GM12801 (cell line): Measurements from ENCODE around the gene SNX5.

Experiments used
- CTCF ChIP-seq: IDR thresholded peaks from one replicate; pipeline ENCODE4 v1.5.1; 2011; ENCODE audit warnings: control low read depth; ENCODE audit not compliant: insufficient read length; ENCODE audit errors: extremely low read depth

SNX5 gene

DNA sequence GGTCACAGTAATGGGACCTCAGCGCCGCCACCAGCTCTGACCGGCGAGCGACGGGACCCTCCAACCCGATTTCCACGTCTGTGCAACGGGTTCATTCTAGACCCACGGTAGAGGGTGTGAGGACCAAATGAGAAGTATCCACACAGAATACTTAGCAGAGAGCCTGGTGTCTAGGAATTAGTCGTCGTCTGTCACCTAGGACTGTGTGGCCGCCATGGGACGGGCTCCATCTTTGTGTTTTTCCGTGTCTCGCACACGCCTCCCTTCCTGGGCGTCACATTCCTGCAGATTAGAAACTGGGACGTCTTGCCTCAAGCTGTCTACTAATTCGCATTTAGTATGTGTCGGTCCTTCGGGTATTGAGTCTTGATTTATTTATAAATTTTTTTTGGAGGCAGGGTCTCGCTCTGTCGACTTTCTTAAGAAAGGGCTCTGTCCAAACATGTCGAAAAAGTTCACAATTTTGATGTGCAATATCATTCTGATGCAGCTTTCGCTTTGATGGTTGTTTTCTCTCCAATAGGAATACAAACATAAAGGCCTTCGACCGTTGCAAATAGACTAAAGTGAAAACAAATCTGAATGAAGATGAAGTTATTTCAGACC, 787 bp upstream of the SNX5 start:
- TF ChIP-seq CTCF, result no peak

GRCh38 chr20:17967521-17968365, 851 bp downstream of the SNX5 start:
- no peak for TF ChIP-seq CTCF

DNA sequence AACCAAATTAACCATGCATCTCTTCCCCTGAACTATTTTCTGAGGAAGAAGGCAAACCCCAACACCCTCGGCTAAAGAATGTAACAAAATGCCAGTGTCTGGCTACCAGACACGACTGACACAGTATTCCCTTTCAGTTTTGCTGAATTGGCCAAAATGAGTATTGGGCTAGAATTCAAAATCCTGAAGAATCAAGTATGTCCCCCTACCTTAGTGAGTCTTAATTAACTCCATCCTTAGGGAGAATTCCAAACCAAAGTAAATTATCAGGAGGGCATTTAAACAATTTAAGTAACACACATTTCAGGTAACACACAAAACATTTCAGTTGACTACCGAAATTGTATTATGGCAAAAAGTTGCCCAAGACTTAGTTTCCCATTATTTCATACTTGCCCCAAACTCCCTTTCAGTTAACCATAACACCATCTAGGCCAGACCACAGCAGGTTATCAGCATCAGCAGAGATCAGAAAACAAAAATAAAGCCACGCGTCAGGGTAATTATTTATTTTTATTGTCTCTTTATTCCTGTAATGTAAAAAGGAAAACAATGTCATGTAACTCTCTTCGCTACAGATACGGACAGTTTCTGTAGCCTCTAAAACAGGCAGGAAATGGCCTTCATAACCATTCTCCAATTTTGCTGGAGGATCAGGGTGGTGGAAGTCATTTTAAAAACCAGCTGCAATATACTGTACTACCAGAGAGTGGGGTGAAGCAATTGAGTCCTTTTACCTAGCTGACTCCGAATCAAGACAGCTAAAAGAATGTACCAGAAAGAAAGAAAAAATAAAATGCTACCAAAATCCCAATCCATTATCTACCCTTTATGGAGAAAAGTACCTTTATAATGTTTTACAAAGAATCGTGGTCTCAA, 1.9 kb downstream of the SNX5 start:
- no peak for TF ChIP-seq CTCF

GRCh38 chr20:17965042-17965697, 3.4 kb downstream of the SNX5 start:
- TF ChIP-seq CTCF, result no peak

DNA sequence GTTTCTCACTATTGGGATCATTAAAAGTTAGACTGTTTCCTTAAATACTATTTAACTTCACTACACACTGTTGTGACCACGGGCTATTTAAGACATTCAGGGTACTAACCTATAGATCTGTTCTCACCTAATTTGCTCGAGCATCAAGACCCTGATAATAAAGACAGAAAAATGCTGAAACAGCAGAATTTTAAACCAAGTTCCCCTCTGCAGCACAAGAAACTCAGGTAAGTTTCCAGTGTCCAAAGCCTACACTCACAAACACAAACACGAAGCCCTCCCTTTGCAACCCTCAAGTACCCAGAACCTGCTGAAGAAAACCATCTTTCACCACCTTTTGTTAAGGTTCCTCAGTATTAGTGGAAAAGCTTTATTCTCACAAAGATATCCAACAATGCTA, 4.0 kb downstream of the SNX5 start:
- TF ChIP-seq CTCF, result no peak

GRCh38 chr20:17964073-17964472, 4.5 kb downstream of the SNX5 start:
- TF ChIP-seq CTCF, result no peak
